ENCODE results near the gene ARHGAP11A.
"Not testable (repeated sequence)": the region's sequence is repeated elsewhere in the genome, so short reads cannot be mapped to it uniquely, and the experiment has no call there.

Gene ARHGAP11A, protein sequence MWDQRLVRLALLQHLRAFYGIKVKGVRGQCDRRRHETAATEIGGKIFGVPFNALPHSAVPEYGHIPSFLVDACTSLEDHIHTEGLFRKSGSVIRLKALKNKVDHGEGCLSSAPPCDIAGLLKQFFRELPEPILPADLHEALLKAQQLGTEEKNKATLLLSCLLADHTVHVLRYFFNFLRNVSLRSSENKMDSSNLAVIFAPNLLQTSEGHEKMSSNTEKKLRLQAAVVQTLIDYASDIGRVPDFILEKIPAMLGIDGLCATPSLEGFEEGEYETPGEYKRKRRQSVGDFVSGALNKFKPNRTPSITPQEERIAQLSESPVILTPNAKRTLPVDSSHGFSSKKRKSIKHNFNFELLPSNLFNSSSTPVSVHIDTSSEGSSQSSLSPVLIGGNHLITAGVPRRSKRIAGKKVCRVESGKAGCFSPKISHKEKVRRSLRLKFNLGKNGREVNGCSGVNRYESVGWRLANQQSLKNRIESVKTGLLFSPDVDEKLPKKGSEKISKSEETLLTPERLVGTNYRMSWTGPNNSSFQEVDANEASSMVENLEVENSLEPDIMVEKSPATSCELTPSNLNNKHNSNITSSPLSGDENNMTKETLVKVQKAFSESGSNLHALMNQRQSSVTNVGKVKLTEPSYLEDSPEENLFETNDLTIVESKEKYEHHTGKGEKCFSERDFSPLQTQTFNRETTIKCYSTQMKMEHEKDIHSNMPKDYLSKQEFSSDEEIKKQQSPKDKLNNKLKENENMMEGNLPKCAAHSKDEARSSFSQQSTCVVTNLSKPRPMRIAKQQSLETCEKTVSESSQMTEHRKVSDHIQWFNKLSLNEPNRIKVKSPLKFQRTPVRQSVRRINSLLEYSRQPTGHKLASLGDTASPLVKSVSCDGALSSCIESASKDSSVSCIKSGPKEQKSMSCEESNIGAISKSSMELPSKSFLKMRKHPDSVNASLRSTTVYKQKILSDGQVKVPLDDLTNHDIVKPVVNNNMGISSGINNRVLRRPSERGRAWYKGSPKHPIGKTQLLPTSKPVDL

GRCh38 chr15:32615051-32615870 is at the start of gene ARHGAP11A:
Gene ARHGAP11A, plus strand, starts transcription at chr15:32615504. Its CDS starts 708 bp downstream, at chr15:32616212.
- peak; percentile 96 for DNase-seq

- not testable (repeated sequence) for DNase-seq
Observed at GRCh38 chr15:32568988-32569387, 46.3 kb upstream of the ARHGAP11A start.

- not testable (repeated sequence) for DNase-seq
Observed at GRCh38 chr15:32578482-32578881, 36.8 kb upstream of the ARHGAP11A start.

- DNase-seq: peak; percentile 3
Observed at GRCh38 chr15:32585844-32586243, 29.5 kb upstream of the ARHGAP11A start.

DNA sequence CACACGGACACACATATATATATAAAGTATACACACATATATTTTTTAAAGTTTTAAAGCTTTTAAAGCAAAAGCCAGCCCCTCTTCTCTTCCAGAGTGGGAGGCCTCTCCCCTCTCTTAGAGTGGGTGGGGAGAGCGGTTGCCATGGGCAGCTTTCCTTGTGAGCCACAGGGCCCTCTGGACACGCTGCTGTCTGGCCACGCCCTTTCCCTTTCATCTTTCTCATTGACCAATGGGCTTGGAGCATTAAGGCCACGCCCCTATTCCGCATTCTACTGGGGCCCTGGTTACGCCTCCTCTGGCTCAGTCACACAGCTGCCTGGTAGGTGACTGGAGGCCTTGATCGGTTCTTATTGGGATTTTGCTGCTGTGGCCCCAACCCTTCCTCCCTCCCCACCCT is 22.2 kb upstream of the ARHGAP11A start, which contains the start of gene GOLGA8N:
Gene GOLGA8N, plus strand, starts transcription at position 306 of the 400 bp plus-strand sequence.
- not testable (repeated sequence) for DNase-seq

DNA sequence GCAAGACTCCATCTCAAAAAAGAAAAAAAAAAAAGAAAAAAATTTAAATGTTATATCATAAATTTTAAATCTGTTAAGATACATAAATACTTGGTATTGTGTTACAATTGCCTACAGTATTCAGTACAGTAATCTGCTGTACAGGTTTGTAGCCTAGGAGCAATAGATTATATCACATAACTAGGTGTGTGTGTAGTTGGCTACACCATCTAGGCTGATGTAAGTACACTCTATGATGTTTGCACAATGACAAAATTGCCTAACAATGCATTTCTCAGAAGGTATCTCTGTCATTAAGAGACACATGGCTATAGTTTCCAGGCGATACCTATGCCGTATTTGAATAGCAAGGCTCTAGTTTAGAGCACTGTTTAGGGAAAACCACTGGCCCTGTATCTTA is 5.8 kb upstream of the ARHGAP11A start:
- DNase-seq: not testable (repeated sequence)

DNA sequence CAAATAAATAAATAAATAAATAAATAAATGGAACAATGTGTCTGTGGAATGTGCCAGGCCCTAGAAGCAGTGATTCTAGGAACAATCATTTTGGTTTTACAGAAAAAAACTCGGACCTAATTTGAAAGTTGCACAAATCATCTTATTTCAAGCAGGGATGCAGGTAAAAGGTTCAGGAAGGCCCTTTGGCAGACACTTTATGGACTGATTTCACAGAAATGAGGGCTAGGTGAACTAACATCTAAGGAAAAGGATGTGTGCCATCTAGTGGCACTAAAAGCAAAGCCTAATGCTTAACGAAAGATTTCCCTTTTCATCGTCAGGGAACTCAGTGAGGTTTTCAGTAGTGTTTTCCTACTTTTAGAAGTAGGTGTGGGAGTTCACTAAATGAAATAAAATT is 4.6 kb upstream of the ARHGAP11A start:
- DNase-seq: peak; percentile 59

DNA sequence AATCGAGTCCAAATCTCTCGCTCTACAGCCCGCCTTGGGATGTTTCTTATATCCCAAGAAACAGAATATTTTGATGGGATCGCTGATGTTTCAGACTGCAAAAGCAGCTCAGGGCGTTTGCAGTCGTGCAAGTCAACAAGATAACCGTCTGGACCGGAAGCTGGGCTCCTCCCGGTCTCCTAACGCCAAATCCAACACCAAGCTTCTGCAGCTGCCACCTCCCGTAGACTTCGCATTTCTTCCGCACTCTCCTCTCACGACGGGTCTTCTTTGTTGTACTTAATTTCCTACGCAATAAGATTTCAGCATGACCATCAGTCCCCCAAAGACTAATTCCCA is 623 bp upstream of the ARHGAP11A start:
- not testable (repeated sequence) for DNase-seq

GRCh38 chr15:32615871-32616426 is 645 bp downstream of the ARHGAP11A start:
- DNase-seq: peak; percentile 27

GRCh38 chr15:32636410-32636809 is 21.1 kb downstream of the ARHGAP11A start:
- DNase-seq: no peak

DNA sequence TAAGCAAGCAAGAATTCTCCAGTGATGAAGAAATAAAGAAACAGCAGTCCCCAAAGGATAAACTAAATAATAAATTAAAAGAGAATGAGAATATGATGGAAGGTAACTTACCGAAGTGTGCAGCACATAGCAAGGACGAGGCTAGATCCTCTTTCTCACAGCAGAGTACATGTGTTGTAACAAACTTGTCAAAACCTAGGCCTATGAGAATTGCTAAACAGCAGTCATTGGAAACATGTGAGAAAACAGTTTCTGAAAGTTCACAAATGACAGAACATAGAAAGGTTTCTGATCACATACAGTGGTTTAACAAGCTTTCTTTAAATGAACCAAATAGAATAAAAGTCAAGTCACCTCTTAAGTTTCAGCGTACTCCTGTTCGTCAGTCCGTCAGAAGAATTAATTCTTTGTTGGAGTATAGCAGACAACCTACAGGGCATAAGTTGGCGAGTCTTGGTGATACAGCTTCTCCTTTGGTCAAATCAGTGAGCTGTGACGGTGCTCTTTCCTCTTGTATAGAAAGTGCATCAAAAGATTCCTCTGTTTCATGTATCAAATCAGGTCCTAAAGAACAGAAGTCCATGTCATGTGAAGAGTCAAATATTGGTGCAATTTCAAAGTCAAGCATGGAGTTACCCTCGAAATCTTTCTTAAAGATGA is 21.7 kb downstream of the ARHGAP11A start:
- no peak for DNase-seq

DNA sequence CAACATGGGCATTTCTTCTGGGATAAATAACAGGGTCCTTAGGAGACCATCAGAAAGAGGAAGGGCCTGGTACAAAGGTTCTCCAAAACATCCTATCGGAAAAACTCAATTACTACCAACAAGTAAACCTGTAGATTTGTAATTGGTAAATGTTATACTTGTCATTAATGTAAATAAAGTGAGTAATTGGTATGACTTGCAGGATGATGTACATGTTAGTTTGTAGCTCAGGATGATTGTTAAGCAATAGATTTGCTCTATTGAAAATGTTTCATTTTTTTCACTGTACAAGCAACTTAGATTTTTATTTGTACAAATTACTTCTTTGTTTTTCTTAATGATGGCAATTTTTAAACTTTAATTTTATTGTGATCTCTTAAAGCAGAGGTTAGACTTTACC is 22.4 kb downstream of the ARHGAP11A start:
- no peak for DNase-seq

DNA sequence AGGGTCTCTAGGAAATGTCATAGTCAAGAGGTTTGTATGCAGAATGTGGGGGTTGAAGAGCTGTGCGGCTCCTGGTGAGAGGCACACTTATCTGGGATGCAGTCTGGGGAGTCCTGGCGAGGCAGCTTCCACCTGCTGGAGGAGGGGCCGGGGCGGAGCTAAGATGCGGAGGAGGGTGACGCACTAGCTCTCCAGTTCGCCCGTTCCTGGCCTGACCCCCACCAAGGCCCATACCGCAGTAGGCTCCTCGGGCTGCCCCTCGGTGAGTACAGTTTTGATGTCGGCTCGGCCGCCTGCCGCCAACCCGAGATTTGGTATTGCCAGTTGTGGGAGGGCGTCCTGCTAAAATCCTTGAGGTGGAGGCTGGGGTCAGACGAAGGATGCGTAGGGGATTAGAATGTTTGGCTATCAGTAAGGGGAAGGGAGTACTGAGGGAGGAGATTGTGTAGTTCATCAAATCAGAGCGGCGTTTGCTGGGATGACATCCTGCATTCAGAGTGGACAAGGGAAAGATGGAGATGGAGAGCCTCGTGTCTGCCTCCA is 26.3 kb downstream of the ARHGAP11A start, which contains the start of gene SCG5:
Gene SCG5, plus strand, starts transcription at position 194 of the 543 bp plus-strand sequence. CDS start 1,883 bp downstream, outside the sequence.
- DNase-seq: peak; percentile 32

- no peak for DNase-seq
Observed at GRCh38 chr15:32642667-32643435, 27.5 kb downstream of the ARHGAP11A start.

GRCh38 chr15:32643907-32644445 is 28.7 kb downstream of the ARHGAP11A start:
- DNase-seq: no peak

GRCh38 chr15:32646291-32646690 is 31.0 kb downstream of the ARHGAP11A start:
- no peak for DNase-seq

- DNase-seq: peak; percentile 64
Observed at GRCh38 chr15:32649342-32649741, 34.0 kb downstream of the ARHGAP11A start.

- DNase-seq: peak; percentile 86
Observed at GRCh38 chr15:32651229-32651837, 36.0 kb downstream of the ARHGAP11A start.

DNA sequence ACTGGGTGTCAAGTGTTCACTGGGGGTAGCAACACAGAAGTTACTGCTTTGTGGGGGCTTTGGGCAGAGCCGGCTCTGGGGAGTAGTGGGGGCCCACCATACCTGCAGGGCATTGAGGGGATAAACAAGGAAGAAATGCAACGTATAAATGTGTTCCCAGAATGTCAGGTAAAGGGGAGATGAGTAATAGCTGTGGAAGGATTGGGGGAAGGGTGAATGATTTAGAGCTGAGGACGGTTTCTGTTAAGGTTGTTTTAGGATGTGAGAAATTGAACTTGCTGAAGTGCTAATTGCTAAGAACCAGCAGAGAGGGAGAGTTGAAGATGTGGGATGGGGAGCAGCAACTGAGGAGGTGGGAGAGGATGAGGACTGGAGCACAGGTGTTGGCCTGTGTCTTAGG is 36.9 kb downstream of the ARHGAP11A start:
- no peak for DNase-seq

- no peak for DNase-seq
Observed at GRCh38 chr15:32656091-32656490, 40.8 kb downstream of the ARHGAP11A start.

Measured in hematopoietic multipotent progenitor cell treated with erythropoietin and hydrocortisone succinate and interleukin-3 and kit ligand, for 6 days (in vitro differentiated cells).